PC-3 (cell line): ENCODE measurements around the gene TSC22D3.

Experiments
- CTCF ChIP-seq: fragments of 300-600 bp; sonication (generic); conservative IDR thresholded peaks from 2 replicates; pipeline ENCODE4 v1.5.1; 2017; ENCODE audit warnings: antibody characterized with exemption, low read depth, mild to moderate bottlenecking, low read length
- EZH2 ChIP-seq: fragments of 300-600 bp; sonication (generic); IDR thresholded peaks from one replicate; pipeline ENCODE4 v1.6.1; 2017; ENCODE audit warnings: antibody characterized with exemption, mild to moderate bottlenecking, low read length; ENCODE audit not compliant: unreplicated experiment
- EZH2phosphoT487 ChIP-seq: fragments of 300-600 bp; sonication (generic); IDR thresholded peaks from 2 replicates; pipeline ENCODE4 v1.6.1; 2018; ENCODE audit warnings: mild to moderate bottlenecking, antibody characterized with exemption, low read length, borderline replicate concordance

- no peak for TF ChIP-seq CTCF
- no peak for TF ChIP-seq EZH2
- no peak for TF ChIP-seq EZH2phosphoT487
Measured at GRCh38 chrX:107768051-107768450, 7.5 kb downstream of the TSC22D3 start.
